GM18873 (cell line): Measurements from ENCODE around the gene PTPRN2.
"Not testable (repeated sequence)": the region's sequence is repeated elsewhere in the genome, so short reads cannot be mapped to it uniquely, and the experiment has no call there.

Experiments used
- ATAC-seq: cut with Tn5 transposase; IDR thresholded peaks from one replicate; pipeline ENCODE4 v1.9.1; 2021; ENCODE audit warnings: mild to moderate bottlenecking, moderate library complexity, moderate number of reproducible peaks; ENCODE audit not compliant: unreplicated experiment, low FRiP score

The PTPRN2 gene

DNA sequence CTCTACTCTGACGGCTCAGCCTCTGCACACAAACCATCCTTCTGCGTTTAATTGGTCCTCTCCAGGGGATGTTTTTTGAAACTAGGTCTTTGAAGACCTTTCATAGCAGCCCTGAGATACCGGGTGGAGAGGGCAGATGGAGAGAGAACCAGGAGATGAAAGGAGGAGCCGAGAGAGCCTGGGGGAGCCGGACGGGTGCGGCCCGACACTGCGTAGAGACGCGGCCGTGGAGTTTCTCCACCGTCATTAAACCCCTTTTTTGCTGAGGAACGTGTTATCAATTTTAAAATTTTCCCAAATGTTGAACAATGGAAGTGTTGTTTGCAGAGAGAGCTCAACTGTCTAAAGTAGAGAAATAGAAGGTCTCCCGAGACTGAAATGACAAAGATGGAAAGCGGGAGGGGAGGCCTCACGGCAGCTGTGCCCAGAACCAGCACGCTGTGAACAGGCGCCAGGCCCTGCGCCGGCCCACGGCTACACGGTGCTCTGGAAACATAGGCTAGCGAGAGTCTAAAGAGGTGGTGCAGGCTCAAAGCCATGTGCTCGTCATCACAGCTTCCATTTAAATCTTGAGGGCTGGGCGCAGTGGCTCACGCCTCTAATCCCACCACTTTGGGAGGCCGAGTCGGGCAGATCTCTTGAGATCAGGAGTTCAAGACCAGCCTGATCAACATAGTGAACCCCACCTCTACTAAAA, 307.0 kb downstream of the PTPRN2 start:
- ATAC-seq = no peak

DNA sequence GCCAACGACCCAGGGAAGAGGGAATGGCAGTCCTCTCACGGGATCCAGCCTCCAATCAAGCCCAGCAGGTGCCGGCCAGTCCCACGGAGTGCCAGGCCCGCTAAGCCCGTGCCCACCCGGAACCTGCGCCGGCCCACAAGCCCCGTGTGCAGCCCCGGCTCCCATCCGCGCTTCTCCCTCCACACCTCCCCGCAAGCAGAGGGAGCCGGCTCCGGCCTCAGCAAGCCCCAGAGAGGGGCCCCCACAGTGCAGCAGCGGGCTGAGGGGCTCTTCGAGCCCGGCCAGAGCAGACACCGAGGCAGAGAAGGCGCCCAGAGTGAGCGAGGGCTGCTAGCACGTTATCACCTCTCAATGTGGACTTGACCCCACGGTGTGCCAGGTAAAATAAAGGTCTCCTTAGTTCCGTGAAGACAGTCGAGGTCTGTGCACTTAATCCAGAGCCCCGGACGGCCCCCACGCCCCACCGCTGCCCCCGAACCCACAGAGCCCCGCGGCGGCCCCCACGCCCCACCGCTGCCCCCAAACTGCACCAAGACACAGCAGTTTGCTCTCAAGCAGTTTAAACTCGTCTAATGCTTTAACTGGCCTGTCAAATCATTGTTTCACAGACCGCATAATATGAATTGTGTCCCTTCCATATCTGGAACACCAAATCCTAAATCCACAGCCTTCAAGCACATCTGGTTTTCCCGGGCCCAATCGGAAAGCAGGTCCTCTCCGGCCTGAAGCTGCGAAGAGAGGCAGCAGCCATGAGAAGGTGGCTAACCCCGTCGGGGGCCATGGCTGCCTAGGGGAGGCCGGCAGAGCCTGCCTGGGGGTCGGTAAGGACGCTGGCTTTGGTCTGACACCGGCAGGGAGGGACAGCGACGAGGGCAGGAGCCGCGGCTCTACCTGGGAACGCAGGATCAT, 307.8 kb downstream of the PTPRN2 start:
- ATAC-seq = no peak

DNA sequence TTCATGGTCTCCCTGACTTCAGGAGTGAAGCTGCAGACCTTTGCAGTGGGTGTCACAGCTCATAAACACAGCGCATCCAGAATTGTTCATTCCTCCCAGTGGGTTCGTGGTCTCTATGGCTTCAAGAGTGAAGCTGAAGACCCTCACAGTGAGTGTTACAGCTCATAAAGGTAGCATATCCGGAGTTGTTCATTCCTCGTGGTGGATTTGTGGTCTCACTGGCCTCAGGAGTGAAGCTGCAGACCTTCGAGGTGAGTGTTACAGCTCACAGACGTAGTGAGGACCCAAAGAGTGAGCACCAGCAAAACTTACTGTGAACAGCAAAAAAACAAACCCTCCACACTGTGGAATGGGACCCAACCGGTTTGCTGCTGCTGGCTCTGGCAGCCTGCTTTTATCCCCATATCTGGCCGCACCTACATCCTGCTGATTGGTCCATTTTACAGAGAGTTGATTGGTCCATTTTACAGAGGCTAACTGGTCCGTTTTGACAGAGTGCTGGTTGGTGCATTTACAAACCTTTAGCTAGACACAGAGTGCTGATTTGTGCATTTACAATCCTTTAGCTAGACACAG, 308.8 kb downstream of the PTPRN2 start:
- no peak for ATAC-seq

DNA sequence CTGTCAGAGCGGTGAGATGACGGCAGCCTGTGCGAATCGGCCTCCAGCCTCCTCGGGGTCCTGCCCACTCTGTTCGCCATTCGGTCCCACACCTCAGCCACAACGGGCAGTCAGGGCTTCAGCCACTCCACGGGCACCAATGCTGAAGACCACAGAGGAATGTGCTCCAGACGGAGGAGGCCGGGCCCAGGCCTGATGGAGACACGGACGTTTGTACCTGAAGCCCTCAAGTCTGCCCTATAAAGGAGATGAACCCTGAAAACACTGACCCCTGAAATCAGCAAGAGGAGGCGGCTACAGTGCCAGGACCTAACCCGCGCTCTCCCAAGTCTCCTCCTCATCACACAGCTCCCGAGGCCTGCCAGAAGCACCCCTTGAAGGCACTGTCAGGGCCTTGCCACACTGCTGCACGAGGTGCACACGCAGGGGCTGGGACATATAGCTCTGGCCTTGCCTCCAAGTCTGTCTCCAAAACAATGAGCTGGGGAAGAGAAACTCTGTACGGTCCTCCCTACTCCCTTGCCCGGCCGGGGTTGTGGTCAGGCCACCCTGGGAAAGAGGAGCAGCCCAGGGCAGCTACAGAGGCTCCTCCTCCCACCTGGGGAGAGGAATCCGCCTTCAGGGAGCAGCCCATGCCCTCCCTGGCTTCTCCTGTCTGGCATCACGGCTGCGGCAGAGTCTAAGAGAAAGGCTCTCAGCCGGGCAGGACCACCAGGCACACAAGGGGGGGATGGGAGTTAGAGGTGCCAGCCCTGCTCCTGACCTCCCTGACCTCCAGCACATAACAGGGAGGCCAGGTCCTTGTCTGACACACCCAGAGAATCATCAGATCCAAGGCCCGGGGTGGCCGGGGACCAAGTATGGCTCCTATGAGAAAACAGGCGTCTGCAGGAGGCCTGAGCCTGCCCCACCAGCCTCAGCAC, 310.1 kb downstream of the PTPRN2 start:
- ATAC-seq = no peak

DNA sequence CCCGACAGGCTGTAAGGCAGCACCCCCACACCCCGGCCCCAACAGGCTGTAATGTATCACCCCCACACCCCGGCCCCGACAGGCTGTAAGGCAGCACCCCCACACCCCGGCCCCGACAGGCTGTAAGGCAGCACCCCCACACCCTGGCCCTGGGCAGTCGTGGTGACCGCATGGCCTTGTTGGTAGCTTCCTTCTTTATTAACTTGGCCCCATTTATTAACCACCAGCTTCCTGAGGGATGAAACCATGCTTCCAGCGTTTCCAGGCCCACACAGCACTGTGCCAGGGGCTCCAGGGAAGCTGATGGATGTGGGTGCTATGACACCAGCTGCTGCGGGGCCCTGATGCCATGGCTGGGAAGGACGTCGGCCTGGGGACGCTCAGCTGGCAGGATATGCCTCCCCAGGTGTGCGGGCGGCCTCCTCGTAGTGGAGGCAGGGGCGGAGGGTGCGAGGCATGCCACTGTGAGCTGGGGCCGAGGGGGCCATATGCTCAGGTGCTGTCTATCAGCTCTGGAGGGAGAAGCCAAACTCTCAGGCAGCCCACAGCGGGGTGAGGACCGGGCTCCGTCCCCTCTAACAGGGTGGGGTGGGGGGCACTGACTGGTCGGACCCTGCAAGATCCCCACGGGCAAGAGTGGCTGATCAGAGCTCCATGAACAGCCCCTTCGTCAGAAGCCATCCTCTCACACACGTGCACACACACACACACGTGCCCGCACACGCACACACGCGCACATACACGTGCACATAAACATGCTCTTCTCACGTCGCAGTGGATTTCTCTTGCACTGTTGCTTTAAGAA, 311.0 kb downstream of the PTPRN2 start:
- no peak for ATAC-seq

DNA sequence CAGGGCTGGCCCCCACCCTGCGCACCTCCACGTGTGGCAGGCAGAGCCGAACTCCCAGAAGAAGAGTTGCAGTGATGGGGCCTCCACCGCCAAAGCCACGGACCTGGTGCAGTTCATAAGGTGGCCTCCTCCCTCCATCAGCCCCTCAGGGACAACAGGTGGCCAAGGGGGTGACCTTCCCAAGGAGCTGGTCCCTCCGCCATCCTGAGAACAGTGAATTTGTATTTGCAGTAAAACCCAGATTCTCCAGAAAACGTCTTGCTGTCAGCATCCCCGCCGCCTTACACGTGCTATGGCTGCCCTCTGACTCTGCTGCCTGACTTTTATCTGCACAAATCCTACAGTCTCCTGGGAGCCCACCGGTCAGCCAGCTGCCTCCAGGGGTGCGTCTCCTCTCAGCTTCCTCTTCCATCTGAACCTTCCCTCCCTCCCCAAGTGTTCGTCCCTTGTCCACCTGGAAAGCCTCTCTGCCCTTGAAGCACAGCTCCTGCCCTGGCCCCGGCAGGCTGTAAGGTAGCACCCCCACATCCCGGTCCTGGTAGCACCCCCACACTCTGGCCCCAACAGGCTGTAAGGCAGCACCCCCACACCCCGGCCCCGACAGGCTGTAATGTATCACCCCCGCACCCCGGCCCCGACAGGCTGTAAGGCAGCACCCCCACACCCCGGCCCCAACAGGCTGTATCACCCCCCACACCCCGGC, 311.8 kb downstream of the PTPRN2 start:
- no peak for ATAC-seq

DNA sequence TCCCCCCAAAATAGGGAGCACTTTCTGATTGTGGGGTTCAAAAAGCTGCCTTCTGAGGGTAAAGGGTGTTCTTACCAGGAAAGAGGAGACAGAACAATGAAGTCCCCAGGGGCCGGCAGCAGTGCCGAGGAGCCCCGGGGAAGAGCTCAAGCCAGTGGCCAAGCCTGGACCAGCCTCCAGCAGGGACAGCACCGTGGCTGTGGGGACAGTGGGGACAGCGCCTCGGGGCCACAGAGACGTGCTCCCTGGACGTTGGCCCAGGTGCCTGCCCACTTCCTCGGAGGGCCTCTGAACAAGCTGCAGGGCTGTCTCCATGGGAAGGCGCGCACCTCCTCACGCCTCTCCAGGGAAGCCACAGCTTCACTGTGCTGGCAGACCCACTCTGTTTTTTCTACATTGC, 312.6 kb downstream of the PTPRN2 start:
- ATAC-seq = no peak

DNA sequence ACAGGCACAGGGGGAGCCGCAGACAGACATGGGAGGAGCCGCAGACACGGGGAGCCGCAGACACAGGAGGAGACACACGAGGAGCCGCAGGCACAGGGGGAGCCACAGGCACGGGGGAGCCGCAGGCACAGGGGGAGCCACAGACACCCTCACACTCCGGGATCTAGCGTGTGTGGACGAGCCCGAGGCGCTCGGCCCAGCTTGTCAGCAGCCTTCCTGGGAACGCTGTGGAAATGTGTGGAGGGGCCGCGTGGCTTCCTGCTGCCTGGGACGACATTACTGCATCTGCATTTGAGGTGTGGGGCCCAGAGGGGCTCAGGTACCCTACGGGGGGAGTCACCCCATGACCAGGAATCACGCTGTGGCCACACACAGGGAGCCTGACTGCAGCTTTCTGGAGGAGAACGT, 313.2 kb downstream of the PTPRN2 start:
- no peak for ATAC-seq

DNA sequence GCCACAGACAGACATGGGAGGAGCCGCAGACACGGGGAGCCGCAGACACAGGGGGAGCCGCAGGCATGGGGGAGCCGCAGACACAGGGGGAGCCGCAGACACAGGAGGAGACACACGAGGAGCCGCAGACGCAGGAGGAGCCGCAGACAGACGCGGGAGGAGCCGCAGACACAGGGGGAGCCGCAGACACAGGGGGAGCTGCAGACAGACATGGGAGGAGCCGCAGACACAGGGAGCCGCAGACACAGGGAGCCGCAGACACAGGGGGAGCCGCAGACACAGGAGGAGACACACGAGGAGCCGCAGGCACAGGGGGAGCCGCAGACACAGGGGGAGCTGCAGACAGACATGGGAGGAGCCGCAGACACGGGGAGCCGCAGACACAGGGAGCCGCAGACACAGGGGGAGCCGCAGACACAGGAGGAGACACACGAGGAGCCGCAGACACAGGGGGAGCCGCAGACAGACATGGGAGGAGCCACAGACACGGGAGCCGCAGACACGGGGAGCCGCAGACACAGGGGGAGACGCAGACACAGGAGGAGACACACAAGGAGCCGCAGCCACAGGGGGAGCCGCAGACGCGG, 313.8 kb downstream of the PTPRN2 start:
- not testable (repeated sequence) for ATAC-seq

DNA sequence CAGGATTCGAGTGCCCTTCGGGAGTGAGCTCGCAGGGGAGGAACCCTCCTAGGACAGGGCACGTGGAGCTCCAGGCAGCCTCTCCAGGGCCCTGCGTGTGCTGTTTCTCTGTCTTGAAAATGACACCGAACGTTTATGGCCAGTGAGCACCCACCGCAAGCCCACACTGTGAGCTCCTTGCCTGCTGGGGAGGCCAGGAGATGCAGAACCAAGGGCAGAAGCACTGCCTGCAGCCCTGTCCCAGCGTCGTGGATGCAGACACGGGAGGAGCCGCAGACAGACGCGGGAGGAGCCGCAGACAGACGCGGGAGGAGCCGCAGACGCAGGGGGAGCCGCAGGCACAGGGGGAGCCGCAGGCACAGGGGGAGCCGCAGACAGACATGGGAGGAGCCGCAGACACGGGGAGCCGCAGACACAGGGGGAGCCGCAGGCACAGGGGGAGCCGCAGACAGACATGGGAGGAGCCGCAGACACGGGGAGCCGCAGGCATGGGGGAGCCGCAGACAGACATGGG, 314.4 kb downstream of the PTPRN2 start:
- ATAC-seq = no peak

DNA sequence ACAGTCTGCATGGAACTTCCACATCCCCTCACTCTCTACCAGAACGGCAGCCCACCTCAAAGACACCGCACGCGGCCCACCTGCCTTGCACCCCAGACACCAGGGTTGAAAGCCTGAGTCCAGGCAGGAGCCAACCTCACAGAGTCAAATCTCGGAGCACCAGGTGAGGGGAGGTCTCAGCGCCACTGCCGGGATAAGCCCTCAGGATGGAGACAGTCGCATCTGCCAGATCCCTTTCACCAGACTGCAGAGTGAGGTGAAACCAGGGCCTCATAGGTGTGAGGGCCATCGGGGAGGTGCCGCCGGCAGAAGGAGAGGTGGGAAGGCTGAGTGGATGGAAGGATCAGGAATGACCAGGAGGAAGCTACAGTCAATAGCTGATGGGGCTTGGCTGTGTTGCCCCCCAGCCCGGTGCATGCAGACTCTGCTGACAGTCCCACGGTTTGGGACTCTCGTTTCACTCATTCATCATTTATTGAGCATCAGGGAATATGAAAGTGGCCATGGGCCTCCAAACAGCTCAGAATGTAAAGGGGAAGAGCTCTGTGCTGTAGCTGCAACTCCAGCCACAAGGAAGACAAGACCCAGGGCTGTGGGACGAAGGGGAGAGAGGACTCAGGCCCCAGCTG, 315.0 kb downstream of the PTPRN2 start:
- no peak for ATAC-seq

DNA sequence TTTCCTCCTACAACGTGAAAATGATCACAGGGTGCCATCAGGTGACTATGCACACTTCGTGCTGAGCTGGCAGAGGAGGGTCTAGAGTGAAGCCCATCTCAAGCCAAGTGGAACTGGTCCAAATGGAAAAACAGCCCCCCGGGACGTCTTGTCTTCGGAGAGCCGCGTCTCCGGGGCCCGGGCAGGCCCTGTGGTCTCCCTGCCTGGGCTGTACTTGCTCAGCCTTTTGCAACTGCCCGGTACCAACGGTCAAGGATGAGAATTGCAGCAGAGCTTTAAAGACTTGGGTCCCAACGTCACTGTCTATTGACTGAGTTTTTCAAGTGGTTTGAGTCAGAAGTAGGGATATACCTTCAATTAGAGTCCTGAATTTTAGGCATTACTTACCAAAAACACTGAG, 315.5 kb downstream of the PTPRN2 start:
- ATAC-seq = no peak

DNA sequence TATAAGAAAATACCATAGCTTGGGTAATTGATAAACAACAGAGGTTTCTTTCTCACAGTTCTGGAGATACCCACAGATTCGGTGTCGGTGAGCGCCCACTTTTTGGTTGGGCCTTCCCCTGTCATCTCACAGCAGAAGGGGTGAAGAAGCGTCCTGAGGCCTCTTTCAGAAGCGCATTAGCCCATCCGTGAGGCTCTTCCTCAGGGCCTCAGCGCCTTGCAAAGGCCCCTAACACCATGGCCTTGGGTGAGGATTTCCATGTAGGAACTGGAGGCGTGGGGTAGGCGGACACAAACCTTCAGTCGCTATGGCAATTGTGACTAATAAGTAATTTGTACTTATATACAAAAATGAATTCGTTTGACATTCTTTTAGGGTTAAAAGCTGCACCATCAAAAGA, 316.0 kb downstream of the PTPRN2 start:
- ATAC-seq = no peak

DNA sequence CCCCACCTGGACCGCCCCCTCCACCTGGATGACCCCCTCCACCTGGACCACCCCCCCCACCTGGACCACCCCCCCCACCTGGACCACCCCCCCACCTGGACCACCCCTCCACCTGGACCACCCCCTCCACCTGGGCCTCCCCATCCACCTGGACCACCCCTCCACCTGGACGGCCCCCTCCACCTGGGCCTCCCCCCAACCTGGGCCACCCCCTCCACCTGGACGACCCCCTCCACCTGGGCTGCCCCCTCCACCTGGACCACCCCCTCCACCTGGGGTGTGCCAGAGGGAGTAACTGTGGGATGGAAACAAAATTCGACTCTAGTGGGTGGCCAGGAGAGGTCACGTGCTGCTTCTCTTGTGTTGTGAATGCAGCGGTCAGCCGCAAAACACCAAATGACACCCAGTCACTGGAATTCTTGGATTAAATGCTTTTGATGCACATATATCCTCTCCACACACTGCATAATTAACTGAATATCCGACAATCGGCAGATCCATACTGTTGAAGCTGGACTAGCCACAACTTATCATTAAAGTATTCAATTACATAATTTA, 316.7 kb downstream of the PTPRN2 start:
- ATAC-seq = no peak

DNA sequence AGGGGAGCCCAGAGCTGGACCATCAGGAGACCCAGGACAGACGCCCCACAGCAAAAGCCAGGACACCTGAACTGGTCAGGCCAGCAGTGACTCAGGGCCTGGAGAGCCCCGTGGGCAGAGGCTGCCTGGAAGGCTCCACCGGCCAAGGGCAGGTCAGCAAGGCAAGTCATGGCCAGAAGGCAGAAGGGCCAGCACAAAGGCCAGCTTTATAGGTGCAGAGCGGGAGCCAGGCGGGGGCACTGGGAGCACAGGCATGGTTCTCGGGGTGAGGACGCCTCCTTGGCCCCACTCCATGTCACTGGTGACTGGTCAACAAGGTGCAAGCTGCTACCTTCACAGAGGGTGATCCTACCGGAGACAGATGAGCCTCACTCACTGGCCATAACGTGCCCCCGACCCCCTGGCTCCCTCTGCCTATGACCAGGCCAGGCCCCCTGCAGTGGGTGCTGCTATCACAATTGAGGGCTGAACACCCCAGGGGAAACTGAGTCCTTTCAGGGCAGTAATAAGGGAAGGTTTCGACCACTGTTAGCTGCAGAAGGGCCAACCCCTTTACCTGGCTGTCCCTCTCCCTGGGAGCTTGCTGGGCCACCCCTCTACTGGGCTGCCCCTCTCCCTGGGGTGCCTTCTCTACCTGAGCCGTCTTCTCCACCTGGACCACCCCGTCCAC, 317.4 kb downstream of the PTPRN2 start:
- ATAC-seq = no peak

DNA sequence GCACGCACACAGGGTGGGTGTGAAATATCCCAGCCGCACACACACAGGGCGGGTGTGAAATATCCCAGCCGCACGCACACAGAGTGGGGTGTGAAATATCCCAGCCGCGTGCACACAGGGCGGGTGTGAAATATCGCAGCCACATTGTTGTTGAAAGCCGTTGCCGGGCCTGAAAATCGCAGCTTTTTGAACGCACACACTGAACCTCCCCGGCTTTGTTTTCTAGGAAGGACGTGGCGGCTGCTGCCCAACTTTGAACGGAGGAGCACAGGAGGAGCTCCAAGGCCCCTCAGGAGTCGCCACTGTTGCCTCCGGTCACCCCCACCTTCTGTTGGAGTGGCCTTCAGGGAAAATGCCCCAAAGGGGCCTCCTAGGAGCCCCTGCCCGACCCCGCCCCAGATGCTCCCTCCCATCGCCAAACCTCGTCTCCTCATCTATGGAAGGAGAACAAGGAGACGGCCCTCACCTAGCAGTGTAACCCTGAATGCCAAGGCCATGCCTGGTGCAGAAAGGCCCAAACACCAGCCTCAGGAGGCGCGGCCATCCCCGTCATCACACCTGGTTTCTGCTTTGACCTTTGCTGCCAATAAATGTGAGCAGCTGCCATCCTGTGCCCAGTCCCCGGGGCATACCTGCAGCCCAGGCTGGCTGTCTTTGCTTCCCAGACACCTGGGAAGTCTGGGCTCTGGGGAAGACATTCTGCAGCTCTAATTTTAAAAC, 318.6 kb downstream of the PTPRN2 start:
- ATAC-seq = no peak
